Smooth muscle cell (in vitro differentiated cells): ENCODE results near the gene IQGAP2. TPM values are rescaled to one million over a fixed set of nuclear protein-coding genes. Genes with fewer than 3 reads are reported as not detected.

ENCODE experiments used
- DNase-seq: peaks from one replicate; lab custom pipeline; 2025; ENCODE audit not compliant: unreplicated experiment; lab: John Stamatoyannopoulos, UW
- H2AFZ ChIP-seq: fragments of 200-600 bp; sonication (generic); 2 replicates; pipeline ENCODE4 v1.6.0; 2016; ENCODE audit warnings: antibody characterized with exemption, low read depth, mild to moderate bottlenecking
- H3F3A ChIP-seq: fragments of 200-600 bp; sonication (generic); 2 replicates; pipeline ENCODE4 v1.6.0; 2017; ENCODE audit warnings: antibody characterized with exemption, low read depth
- H3K27ac ChIP-seq: fragments of 200-600 bp; sonication (generic); 2 replicates; pipeline ENCODE4 v1.5.1; 2016; ENCODE audit warnings: low read depth, mild to moderate bottlenecking
- H3K27me3 ChIP-seq: fragments of 200-600 bp; sonication (generic); 2 replicates; pipeline ENCODE4 v1.6.1; 2016; ENCODE audit warnings: low read depth, mild to moderate bottlenecking
- H3K36me3 ChIP-seq: fragments of 200-600 bp; sonication (generic); 2 replicates; pipeline ENCODE4 v1.5.1; 2016; ENCODE audit warnings: low read depth
- H3K4me1 ChIP-seq: fragments of 200-600 bp; sonication (generic); 2 replicates; pipeline ENCODE4 v1.5.1; 2016; ENCODE audit warnings: low read depth
- H3K4me2 ChIP-seq: fragments of 200-600 bp; sonication (generic); 2 replicates; pipeline ENCODE4 v1.6.0; 2016; ENCODE audit warnings: mild to moderate bottlenecking
- H3K4me3 ChIP-seq: fragments of 200-600 bp; sonication (generic); 2 replicates; pipeline ENCODE4 v1.5.1; 2016; ENCODE audit warnings: mild to moderate bottlenecking
- H3K79me2 ChIP-seq: fragments of 200-600 bp; sonication (generic); 2 replicates; pipeline ENCODE4 v1.6.0; 2016; ENCODE audit warnings: low read depth, mild to moderate bottlenecking
- H3K9ac ChIP-seq: fragments of 200-600 bp; sonication (generic); 2 replicates; pipeline ENCODE4 v1.6.0; 2016; ENCODE audit warnings: low read depth
- H3K9me3 ChIP-seq: fragments of 200-600 bp; sonication (generic); replicated peaks from 2 replicates; pipeline ENCODE4 v1.5.1; 2016; ENCODE audit warnings: low read depth
- H4K20me1 ChIP-seq: fragments of 200-600 bp; sonication (generic); 2 replicates; pipeline ENCODE4 v1.6.0; 2016; ENCODE audit warnings: low read depth
- WGBS: methylation state at CpG from one replicate; pipeline ENCODE4 v1.1.7; 2016; ENCODE audit warnings: low lambda C conversion rate; 5-methylcytosine and 5-hydroxymethylcytosine counted together
- polyA plus RNA-seq: library from polyadenylated mRNA; unstranded; fragments of >200 nt; fragmentation: Nextera tagmentation; extraction: Ambion mirVana; gene quantifications from 2 replicates; pipeline ENCODE4 v1.2.1, GENCODE V29; 2016
- total RNA-seq: library from RNA; depleted of rRNA; stranded (reverse); fragments of >200 nt; gene quantifications from 2 replicates; pipeline ENCODE4 v1.2.3, GENCODE V29; 2014
- TF ChIP-seq, protein P1 (sequence below): fragments of 200-600 bp; sonication (generic); IDR thresholded peaks from 2 replicates; pipeline ENCODE4 v1.5.1; 2017; ENCODE audit warnings: borderline replicate concordance, mild to moderate bottlenecking, antibody characterized with exemption; ENCODE audit not compliant: insufficient read depth, poor library complexity, severe bottlenecking

The IQGAP2 gene
- total and polyA plus RNA-seq, 2 experiments from 2014 or later = 7.3 to 16.6 TPM

GRCh38 chr5:76576996-76577395 is 173.9 kb downstream of the IQGAP2 start:
- Histone ChIP-seq H3K9ac (no peak overlapping the region), H2AFZ (no peak overlapping the region), H3F3A (no peaks in the 10 kb centered on the region), H4K20me1 (no peaks in the 10 kb centered on the region), H3K27me3 (no peaks in the 10 kb centered on the region), H3K36me3 (no peaks in the 10 kb centered on the region), H3K4me2 (no peak overlapping the region), H3K9me3 (no peaks in the 10 kb centered on the region), H3K4me1 (no peaks in the 10 kb centered on the region), H3K79me2 (no peaks in the 10 kb centered on the region), H3K27ac (no peak overlapping the region), H3K4me3 (no peak overlapping the region)
- 37% methylated on average over 4 of the region's 4 CpGs for WGBS
- TF ChIP-seq, protein P1, sequence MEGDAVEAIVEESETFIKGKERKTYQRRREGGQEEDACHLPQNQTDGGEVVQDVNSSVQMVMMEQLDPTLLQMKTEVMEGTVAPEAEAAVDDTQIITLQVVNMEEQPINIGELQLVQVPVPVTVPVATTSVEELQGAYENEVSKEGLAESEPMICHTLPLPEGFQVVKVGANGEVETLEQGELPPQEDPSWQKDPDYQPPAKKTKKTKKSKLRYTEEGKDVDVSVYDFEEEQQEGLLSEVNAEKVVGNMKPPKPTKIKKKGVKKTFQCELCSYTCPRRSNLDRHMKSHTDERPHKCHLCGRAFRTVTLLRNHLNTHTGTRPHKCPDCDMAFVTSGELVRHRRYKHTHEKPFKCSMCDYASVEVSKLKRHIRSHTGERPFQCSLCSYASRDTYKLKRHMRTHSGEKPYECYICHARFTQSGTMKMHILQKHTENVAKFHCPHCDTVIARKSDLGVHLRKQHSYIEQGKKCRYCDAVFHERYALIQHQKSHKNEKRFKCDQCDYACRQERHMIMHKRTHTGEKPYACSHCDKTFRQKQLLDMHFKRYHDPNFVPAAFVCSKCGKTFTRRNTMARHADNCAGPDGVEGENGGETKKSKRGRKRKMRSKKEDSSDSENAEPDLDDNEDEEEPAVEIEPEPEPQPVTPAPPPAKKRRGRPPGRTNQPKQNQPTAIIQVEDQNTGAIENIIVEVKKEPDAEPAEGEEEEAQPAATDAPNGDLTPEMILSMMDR = no peak
- no peak for DNase-seq

DNA sequence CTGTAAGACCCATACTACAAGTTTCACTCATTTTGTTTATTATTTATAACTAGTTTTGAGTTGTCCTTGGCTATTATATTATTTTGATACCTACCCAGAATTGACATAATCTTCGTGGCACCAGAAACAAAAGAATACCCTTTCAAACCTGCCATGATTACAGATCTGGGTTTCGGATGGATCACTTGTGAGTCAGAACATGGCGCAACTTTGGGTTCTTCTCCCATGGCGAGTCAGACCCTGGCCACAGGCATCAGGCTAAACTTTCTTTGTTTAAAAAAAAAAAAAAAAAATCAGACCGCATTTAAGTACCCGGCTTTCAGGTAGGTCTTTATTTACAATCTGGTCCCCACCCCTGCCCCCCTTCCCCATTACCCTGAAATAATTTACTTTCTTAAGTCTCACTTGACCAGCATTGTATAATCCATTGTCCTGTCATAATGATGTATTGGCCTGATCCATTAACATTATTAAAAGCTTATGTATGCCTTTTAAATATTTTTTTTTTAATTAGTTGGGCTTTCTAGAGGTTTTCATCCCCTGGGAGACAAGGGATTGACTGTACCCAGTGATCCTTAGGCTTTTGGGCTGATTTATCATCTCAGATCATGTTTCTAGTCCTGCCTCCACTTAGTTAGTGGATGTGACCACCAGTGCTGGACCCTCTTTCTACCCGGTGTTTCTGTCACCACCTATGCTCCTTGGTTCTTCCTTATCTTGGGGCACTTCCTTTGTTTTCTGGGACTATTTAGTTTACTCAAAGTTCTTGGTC is 176.3 kb downstream of the IQGAP2 start:
- Histone ChIP-seq H3K36me3 (no peaks in the 10 kb centered on the region), H4K20me1 (no peaks in the 10 kb centered on the region), H3K27ac (peak overlapping the region; percentile 73), H3K4me1 (peaks cover 7% of the 10 kb centered on the region), H3K9ac (no peak overlapping the region), H3K27me3 (no peaks in the 10 kb centered on the region), H2AFZ (no peak overlapping the region), H3K9me3 (no peaks in the 10 kb centered on the region), H3K4me2 (peak overlapping the region; percentile 68), H3K79me2 (no peaks in the 10 kb centered on the region), H3K4me3 (no peak overlapping the region), H3F3A (no peaks in the 10 kb centered on the region)
- TF ChIP-seq, protein P1 = no peak
- no peak for DNase-seq
- 77% methylated on average over 7 of the region's 7 CpGs for WGBS

DNA sequence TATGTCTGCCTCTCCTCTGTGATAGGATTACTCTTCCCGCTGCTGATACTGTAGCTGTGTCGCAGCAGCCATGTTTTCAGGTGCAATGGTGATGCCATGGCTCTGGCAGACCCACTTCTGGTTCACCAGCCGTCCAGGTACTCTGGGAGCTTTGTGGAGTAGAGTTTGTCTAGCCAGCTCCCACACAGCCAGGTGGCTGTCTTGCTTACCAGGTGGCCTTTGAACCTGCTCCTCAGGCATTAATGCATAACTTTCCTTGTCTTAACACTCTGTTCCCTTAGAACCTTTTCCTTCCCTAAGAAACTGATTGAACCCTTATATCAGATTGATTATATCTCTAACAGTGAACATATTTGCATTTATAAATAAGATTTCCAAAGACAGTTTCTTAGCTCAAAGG is 177.9 kb downstream of the IQGAP2 start:
- Histone ChIP-seq H3K9ac (no peak overlapping the region), H3F3A (no peaks in the 10 kb centered on the region), H3K27ac (no peak overlapping the region), H3K27me3 (no peaks in the 10 kb centered on the region), H3K36me3 (no peaks in the 10 kb centered on the region), H3K4me2 (no peak overlapping the region), H3K79me2 (no peaks in the 10 kb centered on the region), H3K4me1 (peaks cover 7% of the 10 kb centered on the region), H2AFZ (no peak overlapping the region), H3K4me3 (no peak overlapping the region), H3K9me3 (no peaks in the 10 kb centered on the region), H4K20me1 (no peaks in the 10 kb centered on the region)
- WGBS = 96% methylated on average over 3 of the region's 3 CpGs
- DNase-seq = no peak
- TF ChIP-seq, protein P1 = no peak
